ENCODE measurements around the gene LRRC71. TPM values are rescaled to one million over a fixed set of nuclear protein-coding genes. Genes with fewer than 3 reads are reported as not detected.

LRRC71 gene
- total RNA-seq, 2 donors from 2014 or later: not detected

GRCh38 chr1:156912861-156913808, 7.3 kb upstream of the LRRC71 start:
- H3K27me3 ChIP-seq: no peaks in the 10 kb centered on the region
- no peak overlapping the region for H3K27ac ChIP-seq
- no peaks in the 10 kb centered on the region for H3K36me3 ChIP-seq (replicated peaks in 1 of 2; ENCODE audit: insufficient read depth in 1 of 2, low read depth in 2 of 2)
- DNase-seq (peak in 1 of 4 donors; percentile 58), ATAC-seq (no peak)
- H3K4me1 ChIP-seq: peaks cover 7% of the 10 kb centered on the region
- H3K4me3 ChIP-seq: no peak overlapping the region
- H3K9me3 ChIP-seq: no peaks in the 10 kb centered on the region
- intact Hi-C loops (cut with DNase I): no loop called here
- TF ChIP-seq POLR2A (IDR thresholded peaks at IDR 0.05) (no peak), CTCF (IDR thresholded peaks at IDR 0.05) (no peak)
- 51 to 63% methylated on average over 7 to 23 of the region's 24 CpGs for WGBS, 2 donors

- Histone ChIP-seq H3K4me3 (no peak overlapping the region), H3K27ac (no peak overlapping the region), H3K27me3 (no peaks in the 10 kb centered on the region), H3K9me3 (no peaks in the 10 kb centered on the region), H3K4me1 (no peaks in the 10 kb centered on the region), H3K36me3 (replicated peaks in 1 of 2; ENCODE audit: insufficient read depth in 1 of 2, low read depth in 2 of 2) (no peaks in the 10 kb centered on the region)
- intact Hi-C loops (cut with DNase I): no loop called here
- DNase-seq: no peak
- WGBS, 2 donors: 81 to 86% methylated on average over 13 of the region's 13 CpGs
- ATAC-seq: no peak
- TF ChIP-seq CTCF (IDR thresholded peaks at IDR 0.05) (no peak), POLR2A (IDR thresholded peaks at IDR 0.05) (no peak)
These were observed 6.5 kb upstream of the LRRC71 start for GRCh38 chr1:156913809-156914387.

- Histone ChIP-seq H3K4me3 (no peak overlapping the region), H3K27ac (no peak overlapping the region), H3K4me1 (no peaks in the 10 kb centered on the region), H3K36me3 (replicated peaks in 1 of 2; ENCODE audit: insufficient read depth in 1 of 2, low read depth in 2 of 2) (no peaks in the 10 kb centered on the region), H3K9me3 (no peaks in the 10 kb centered on the region), H3K27me3 (no peaks in the 10 kb centered on the region)
- intact Hi-C loops (cut with DNase I): no loop called here
- WGBS, 2 donors: 73 to 80% methylated on average over 9 of the region's 9 CpGs
- DNase-seq (no peak), ATAC-seq (no peak)
- no peak for TF ChIP-seq POLR2A (IDR thresholded peaks at IDR 0.05)
- TF ChIP-seq CTCF (IDR thresholded peaks at IDR 0.05): no peak
These were observed 6.0 kb upstream of the LRRC71 start for GRCh38 chr1:156914440-156914856.

- Histone ChIP-seq H3K4me1 (peaks cover 21% of the 10 kb centered on the region), H3K27ac (no peak overlapping the region), H3K36me3 (replicated peaks in 1 of 2; ENCODE audit: insufficient read depth in 1 of 2, low read depth in 2 of 2) (no peaks in the 10 kb centered on the region), H3K4me3 (no peak overlapping the region), H3K9me3 (no peaks in the 10 kb centered on the region), H3K27me3 (peaks cover 0 to 22% of the 10 kb centered on the region in 2 donors)
- 63 to 64% methylated on average over 7 of the region's 7 CpGs for WGBS, 2 donors
- intact Hi-C loops (cut with DNase I): no loop called here
- TF ChIP-seq CTCF (IDR thresholded peaks at IDR 0.05): no peak
- no peak for TF ChIP-seq POLR2A (IDR thresholded peaks at IDR 0.05)
- DNase-seq (no peak), ATAC-seq (no peak)
These were observed 659 bp downstream of the LRRC71 start for GRCh38 chr1:156921053-156921529.

Data from body of pancreas (tissue), 4 donors.